KMS-11 (cell line): ENCODE results near the gene KCNMB3.

Experiments
- H2AFZ ChIP-seq: fragments of 200-600 bp; sonication (generic); 2 replicates; pipeline ENCODE4 v1.6.1; 2016; ENCODE audit warnings: antibody characterized with exemption, mixed run types, low read depth
- H3K27ac ChIP-seq: fragments of 200-600 bp; sonication (generic); 2 replicates; pipeline ENCODE4 v1.6.1; 2016; ENCODE audit warnings: mild to moderate bottlenecking, mixed run types
- H3K27me3 ChIP-seq: fragments of 200-600 bp; sonication (generic); 2 replicates; pipeline ENCODE4 v1.6.1; 2017; ENCODE audit warnings: mild to moderate bottlenecking, low read depth, mixed run types, moderate library complexity; ENCODE audit not compliant: insufficient read depth
- H3K36me3 ChIP-seq: fragments of 200-600 bp; sonication (generic); 2 replicates; pipeline ENCODE4 v1.6.1; 2017; ENCODE audit warnings: mild to moderate bottlenecking, mixed run types; ENCODE audit not compliant: insufficient read depth
- H3K4me1 ChIP-seq: fragments of 200-600 bp; sonication (generic); 2 replicates; pipeline ENCODE4 v1.6.1; 2016; ENCODE audit warnings: mild to moderate bottlenecking, low read depth, mixed run types; ENCODE audit not compliant: poor library complexity, severe bottlenecking
- H3K4me2 ChIP-seq: fragments of 200-600 bp; sonication (generic); 2 replicates; pipeline ENCODE4 v1.7.0; 2016; ENCODE audit warnings: mild to moderate bottlenecking, mixed run types
- H3K4me3 ChIP-seq: fragments of 200-600 bp; sonication (generic); IDR thresholded peaks from 2 replicates; pipeline ENCODE4 v1.6.1; 2017; ENCODE audit warnings: low read depth, low read length, mixed read lengths; ENCODE audit not compliant: insufficient read depth
- H3K79me2 ChIP-seq: fragments of 200-600 bp; sonication (generic); 2 replicates; pipeline ENCODE4 v1.6.1; 2016; ENCODE audit warnings: low read depth, mixed run types; ENCODE audit not compliant: insufficient read depth
- H3K9ac ChIP-seq: fragments of 200-600 bp; sonication (generic); 2 replicates; pipeline ENCODE4 v1.6.1; 2016; ENCODE audit warnings: mild to moderate bottlenecking, mixed run types
- H4K20me1 ChIP-seq: fragments of 200-600 bp; sonication (generic); 2 replicates; pipeline ENCODE4 v1.6.1; 2016; ENCODE audit warnings: mild to moderate bottlenecking, mixed run types; ENCODE audit not compliant: insufficient read depth
- CTCF ChIP-seq: fragments of 200-600 bp; sonication (generic); conservative IDR thresholded peaks from 2 replicates; pipeline ENCODE4 v1.6.1; 2017; ENCODE audit warnings: low read depth, mild to moderate bottlenecking, antibody characterized with exemption, low read length, moderate library complexity, mixed read lengths

Gene KCNMB3

GRCh38 chr3:179268400-179269051 is 17.6 kb upstream of the KCNMB3 start:
- H3K4me1 ChIP-seq, result no peaks in the 10 kb centered on the region
- H3K4me3 ChIP-seq, result no peak overlapping the region
- TF ChIP-seq CTCF, result no peak
- H3K36me3 ChIP-seq, result no peaks in the 10 kb centered on the region
- no peak overlapping the region for H3K27ac ChIP-seq
- H2AFZ ChIP-seq, result no peak overlapping the region
- H3K4me2 ChIP-seq, result no peak overlapping the region
- H3K79me2 ChIP-seq, result no peaks in the 10 kb centered on the region
- no peak overlapping the region for H3K9ac ChIP-seq
- H3K27me3 ChIP-seq, result no peaks in the 10 kb centered on the region
- no peaks in the 10 kb centered on the region for H4K20me1 ChIP-seq

GRCh38 chr3:179266701-179267211 is 15.8 kb upstream of the KCNMB3 start:
- Histone ChIP-seq H2AFZ (no peak overlapping the region), H3K79me2 (no peaks in the 10 kb centered on the region), H3K4me3 (no peak overlapping the region), H3K4me2 (no peak overlapping the region), H3K27me3 (no peaks in the 10 kb centered on the region), H3K9ac (no peak overlapping the region), H3K36me3 (no peaks in the 10 kb centered on the region), H3K27ac (no peak overlapping the region), H3K4me1 (peaks cover 4% of the 10 kb centered on the region), H4K20me1 (no peaks in the 10 kb centered on the region)
- no peak for TF ChIP-seq CTCF

GRCh38 chr3:179265875-179266274 is 15.0 kb upstream of the KCNMB3 start:
- H3K79me2 ChIP-seq, result no peaks in the 10 kb centered on the region
- no peak overlapping the region for H3K4me2 ChIP-seq
- TF ChIP-seq CTCF, result no peak
- no peak overlapping the region for H3K4me3 ChIP-seq
- no peak overlapping the region for H3K27ac ChIP-seq
- peaks cover 7% of the 10 kb centered on the region for H3K4me1 ChIP-seq
- no peak overlapping the region for H2AFZ ChIP-seq
- no peaks in the 10 kb centered on the region for H3K27me3 ChIP-seq
- no peaks in the 10 kb centered on the region for H3K36me3 ChIP-seq
- no peaks in the 10 kb centered on the region for H4K20me1 ChIP-seq
- no peak overlapping the region for H3K9ac ChIP-seq

- H3K4me3 ChIP-seq, result no peak overlapping the region
- no peak overlapping the region for H3K9ac ChIP-seq
- no peaks in the 10 kb centered on the region for H4K20me1 ChIP-seq
- no peak for TF ChIP-seq CTCF
- H3K79me2 ChIP-seq, result no peaks in the 10 kb centered on the region
- H3K36me3 ChIP-seq, result no peaks in the 10 kb centered on the region
- H3K4me2 ChIP-seq, result no peak overlapping the region
- no peak overlapping the region for H2AFZ ChIP-seq
- no peak overlapping the region for H3K27ac ChIP-seq
- peaks cover 7% of the 10 kb centered on the region for H3K4me1 ChIP-seq
- H3K27me3 ChIP-seq, result no peaks in the 10 kb centered on the region
Observed at GRCh38 chr3:179265092-179265491, 14.2 kb upstream of the KCNMB3 start.
